HG02588 (cell line): Measurements from ENCODE around the gene EGLN3.
"Not testable (repeated sequence)": the region's sequence is repeated elsewhere in the genome, so short reads cannot be mapped to it uniquely, and the experiment has no call there.

Source experiments
- ATAC-seq: cut with Tn5 transposase; IDR thresholded peaks from one replicate; pipeline ENCODE4 v1.9.1; 2021; ENCODE audit warnings: mild to moderate bottlenecking, moderate library complexity; ENCODE audit not compliant: unreplicated experiment

EGLN3 gene

GRCh38 chr14:33950320-33951182, at the start of gene EGLN3:
TSS of gene EGLN3 (minus strand) at chr14:33951074. CDS start at chr14:33950752, 322 bp downstream.
- ATAC-seq = peak; percentile 94

DNA sequence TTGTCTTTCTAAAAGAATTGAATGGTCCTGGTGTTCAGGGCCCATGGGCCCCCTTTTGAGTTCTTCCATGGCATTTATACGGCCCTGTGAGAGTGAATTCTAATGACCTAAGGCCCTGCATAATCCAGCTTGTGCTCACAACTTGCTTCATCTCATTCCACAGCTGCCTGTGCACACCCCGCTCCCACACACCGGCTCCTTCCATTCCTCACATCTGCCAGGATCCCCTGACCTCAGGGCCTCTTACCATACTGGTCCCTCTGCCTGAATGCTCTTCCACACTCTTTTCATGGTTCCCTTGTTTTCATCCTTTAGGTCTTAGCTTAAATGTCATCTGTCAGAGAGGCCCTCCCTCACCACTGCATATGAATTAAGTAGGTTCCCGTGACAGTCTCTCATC, 49.5 kb upstream of the EGLN3 start:
- no peak for ATAC-seq

- no peak for ATAC-seq
Measured at GRCh38 chr14:33999771-34000291, 49.0 kb upstream of the EGLN3 start.

- no peak for ATAC-seq
Measured at GRCh38 chr14:33997611-33998010, 46.7 kb upstream of the EGLN3 start.

- ATAC-seq = no peak
Measured at GRCh38 chr14:33996462-33996861, 45.6 kb upstream of the EGLN3 start.

GRCh38 chr14:33993246-33993645, 42.4 kb upstream of the EGLN3 start:
- ATAC-seq = no peak

DNA sequence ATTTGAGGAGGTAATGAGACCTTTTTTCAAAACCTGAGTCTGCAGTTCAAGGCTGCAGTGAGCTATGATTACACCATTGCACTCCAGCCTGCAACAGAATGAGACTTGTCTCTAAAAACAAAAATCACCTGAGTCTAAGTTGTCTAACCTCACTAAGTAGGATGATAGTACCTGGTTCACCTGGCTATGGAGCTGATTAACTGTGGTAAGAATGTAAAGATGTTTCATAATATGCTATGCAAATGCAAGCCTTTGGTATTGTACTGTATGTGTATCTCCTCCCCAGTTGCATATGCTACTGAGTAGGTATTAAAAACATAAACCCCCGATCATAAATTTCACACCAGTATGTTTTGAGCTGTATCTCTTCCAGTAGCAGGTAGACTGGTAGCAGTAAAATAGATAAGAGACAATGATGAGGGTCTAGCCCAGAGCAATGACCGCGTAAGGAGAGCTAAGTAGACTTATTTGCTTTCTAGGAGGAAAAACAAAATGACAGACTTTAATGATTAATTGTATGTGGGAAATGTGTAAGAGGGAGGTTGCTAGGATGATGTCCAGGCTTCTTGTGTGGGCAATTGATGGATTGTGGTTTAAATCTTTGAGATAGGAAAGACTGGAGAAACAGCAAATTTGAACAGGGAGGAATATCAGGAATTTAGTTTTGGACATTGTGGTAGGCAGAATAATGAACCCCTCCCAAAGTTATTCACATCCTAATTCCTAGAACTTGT, 41.6 kb upstream of the EGLN3 start:
- ATAC-seq = no peak

DNA sequence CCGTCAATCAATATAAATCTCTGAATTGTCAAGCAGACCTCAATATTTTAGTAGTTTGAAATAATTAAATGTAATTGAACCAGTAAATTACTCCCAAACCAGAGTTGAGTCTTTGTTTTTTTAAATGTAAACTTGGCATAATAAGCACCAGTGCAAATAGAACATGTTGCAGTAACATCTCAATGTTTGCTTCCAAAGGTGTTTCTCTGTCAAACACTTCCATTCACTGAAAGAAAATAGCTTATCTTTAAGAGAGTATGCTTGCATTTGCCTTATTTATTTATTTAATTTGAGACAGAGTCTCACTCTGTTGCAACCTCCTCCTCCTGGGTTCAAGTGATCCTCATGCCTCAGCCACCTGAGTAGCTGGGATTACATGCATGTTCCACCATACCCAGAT, 39.9 kb upstream of the EGLN3 start:
- no peak for ATAC-seq

DNA sequence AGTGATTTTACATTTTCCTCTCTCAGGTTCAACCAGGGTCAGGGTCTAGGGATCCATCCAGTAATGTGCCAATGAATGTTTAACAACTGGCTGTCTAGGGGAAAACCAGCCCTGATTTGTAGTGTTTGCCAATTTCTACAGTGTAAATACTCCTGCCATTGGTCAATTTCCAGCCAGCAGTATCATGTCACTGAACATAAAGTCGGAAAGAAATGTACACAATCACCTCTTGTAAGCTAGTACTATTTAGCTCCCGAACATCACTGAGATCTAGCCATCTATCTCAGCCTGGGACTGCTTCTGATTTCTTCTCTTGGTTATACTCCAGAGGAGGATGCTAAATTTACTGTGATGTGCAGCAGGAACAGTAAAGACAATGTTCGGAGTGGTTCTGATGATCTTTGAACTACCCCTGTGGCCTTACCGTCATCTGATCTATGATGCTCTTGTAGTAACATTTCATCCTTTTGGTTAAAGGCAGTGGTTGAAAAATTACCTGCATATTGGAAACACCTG, 36.7 kb upstream of the EGLN3 start:
- no peak for ATAC-seq

DNA sequence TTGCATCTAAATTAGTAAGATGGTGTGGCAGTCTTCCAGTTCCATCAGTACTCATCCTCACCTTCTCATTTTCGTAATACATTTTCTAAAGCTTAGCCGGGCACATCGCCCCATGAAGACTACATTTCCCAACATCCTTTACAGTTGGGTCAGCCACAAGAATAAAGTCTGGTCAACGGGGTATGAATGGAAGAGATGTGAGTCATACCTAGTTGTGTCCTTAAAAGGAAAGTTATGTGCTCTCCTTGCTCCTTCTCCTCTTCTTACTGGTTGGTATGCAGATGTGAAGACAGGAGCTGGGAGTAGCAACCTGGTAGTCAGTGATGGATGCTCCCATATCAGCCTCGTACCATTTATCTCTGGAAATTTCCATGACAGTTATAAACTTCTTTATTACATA, 35.9 kb upstream of the EGLN3 start:
- no peak for ATAC-seq

- ATAC-seq = no peak
Measured at GRCh38 chr14:33985242-33985641, 34.4 kb upstream of the EGLN3 start.

DNA sequence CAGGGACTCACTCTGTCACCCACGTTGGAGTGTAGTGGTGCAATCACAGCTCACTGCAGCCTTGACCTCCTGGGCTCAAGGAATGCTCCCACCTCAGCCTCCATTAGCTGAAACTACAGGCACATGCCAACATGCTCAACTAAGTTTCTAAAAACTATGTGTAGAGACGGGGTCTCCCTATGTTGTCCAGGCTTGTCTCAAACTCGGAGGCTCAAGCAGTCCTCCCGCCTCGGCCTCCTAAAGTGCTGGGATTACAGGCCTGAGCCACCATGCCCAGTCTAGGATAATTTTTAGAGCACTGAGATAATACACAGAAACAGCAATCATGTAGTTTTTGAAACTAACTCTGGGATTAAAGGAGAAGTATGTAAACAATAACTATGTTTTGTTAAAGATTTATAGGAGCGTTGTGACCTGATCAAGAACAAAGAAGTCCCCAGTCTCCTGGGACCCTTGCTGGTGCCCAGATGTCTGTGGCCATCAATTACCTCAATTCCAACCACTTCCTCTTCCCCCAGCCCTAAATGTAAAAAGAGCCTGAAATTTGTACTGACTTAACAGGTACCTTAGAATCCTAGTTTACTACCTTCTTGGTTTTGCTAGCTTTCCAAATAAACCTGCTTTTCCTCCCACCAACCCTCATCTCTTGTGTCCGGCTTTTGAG, 28.9 kb upstream of the EGLN3 start:
- peak; percentile 66 for ATAC-seq

DNA sequence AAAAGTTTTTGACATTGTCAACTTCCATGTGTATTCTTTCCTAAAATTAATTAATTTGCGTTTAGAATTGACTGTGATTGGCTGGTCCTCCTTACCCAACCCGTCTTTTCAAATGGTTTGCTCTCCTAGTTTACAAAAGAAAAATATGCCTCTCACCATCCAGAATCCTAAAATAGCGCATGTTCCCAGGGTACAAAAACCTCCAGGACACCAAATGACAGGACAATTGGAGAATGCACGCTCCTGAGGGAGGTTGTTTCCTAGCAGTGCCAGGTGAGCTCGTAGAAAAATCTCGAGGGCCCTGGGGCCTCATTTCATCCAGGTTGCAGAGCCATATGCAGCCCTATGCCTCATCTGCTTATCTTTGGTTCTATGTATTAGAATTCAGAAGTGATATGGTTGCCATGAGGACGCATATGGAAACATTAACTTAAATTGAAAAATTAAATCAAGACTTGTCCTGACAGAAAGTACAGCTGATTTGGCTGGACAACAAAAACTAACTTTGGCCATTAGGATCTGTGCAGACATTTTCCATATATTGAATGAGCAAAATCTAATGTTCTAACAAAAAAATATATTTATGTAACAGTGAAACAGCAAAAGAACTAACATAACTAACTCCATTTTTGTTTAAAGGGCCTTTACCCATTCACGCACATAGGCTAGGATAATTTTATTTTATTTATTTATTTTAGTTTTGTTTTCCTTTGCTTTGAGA, 28.2 kb upstream of the EGLN3 start:
- ATAC-seq = no peak

GRCh38 chr14:33972583-33973081, 21.8 kb upstream of the EGLN3 start:
- peak; percentile 87 for ATAC-seq

DNA sequence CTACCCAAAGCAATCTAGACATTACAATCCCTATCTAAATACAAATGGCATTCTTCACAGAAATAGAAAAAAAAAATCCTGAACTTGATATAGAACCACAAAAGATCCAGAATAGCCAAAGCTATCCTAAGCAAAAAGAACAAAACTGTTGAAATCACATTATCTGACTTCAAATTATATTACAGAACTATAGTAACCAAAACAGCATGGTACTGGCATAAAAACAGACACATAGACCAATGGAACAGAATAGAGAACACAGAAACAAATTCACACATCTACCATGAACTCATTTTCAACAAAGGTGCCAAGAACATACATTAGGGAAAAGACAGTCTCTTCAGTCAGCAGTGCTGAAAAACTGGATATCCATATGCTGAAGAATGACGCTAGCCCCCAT, 19.0 kb upstream of the EGLN3 start:
- ATAC-seq = not testable (repeated sequence)

DNA sequence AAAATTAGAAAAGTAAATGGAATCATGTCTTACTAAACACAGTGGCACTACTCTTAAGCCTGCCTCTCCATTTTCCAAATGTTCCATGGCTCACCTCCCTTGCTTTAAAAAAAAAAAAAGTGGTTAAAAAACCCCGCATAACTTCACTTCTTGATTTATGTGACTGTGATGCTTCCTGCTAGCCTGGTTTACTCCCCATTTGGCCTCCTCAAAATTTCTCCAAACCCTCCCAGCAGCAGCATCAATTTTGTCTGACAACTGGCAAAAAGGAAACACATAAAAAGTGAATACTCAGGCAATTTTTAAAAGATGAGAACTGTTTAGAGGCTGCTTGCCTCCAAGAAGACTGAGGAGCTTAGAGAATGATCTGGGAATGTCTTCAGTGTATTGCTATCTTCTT, 17.8 kb upstream of the EGLN3 start:
- no peak for ATAC-seq

DNA sequence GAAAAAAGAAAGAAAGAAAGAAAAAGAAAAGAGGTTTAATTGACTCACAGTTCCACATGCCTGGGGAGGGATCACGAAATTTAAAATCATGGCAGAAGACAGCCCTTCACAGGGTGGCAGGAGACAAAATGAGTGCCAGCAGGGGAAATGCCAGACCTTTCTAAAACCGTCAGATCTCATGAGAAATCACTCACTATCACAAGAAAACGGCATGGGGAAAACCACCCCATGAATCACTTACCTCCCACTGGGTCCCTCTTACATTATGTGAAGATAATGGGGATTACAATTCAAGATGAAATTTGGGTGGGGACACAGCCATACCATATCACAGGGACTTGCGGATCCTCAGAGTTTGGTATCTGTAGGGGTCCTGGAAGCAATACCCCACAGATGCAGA, 16.3 kb upstream of the EGLN3 start:
- no peak for ATAC-seq

GRCh38 chr14:33966276-33966675, 15.4 kb upstream of the EGLN3 start:
- ATAC-seq = no peak

DNA sequence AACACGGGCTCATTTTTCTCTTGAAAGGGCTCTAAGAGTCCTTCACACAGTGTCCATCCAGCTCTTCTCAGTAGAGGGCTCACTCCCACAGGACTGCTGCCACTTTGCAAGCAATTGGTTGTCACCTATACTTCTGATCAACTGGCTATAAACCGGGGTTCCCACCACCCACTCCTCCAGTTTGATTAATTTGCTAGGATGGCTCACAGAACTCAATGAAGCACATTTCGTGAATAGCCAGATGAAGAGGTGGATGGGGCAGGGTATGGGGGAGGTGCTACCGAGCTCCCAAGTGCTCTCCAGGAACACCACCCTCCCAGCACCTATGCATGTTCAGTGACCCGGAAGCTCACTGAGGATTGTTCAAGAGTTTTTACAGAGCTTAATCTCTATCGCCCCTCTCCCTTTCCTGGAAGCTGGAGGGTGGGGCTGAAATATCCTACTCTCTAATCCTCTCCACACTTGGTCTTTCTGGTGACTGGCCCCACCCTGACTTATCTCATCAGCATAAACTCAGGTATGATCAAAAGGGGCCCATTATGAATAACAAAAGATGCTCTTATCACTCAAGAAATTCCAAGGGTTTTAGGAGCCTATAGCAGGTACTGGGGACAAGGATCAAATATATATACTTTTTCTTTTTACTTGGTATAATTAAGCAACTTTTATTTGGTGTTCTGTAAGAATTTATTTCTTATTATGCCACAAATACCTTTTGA, 13.9 kb upstream of the EGLN3 start:
- ATAC-seq = no peak

GRCh38 chr14:33963892-33964291, 13.0 kb upstream of the EGLN3 start:
- no peak for ATAC-seq
